MCF 10A (cell line): Measurements from ENCODE around the gene FLNC. TPM values are rescaled to one million over a fixed set of nuclear protein-coding genes. Genes with fewer than 3 reads are reported as not detected.
A peak's percentile ranks its signal among the peaks of the same experiment; 100 is the strongest.

Source experiments
- BruUV-seq: library from RNA; stranded (reverse); fragments of 400-500 nt; replicated peaks from 2 replicates; lab custom pipeline; 2021; lab: Mats Ljungman, UMichigan
- CTCF ChIA-PET: fragments of 300-600 bp; sonication (Branson Sonifier 250); formaldehyde crosslinking; extraction: SDS; loops from one replicate; lab custom pipeline; 2021; ENCODE audit warnings: antibody characterized with exemption, inconsistent platforms; lab: Yijun Ruan, JAX
- POLR2A ChIA-PET: fragments of 300-600, 350-650 bp; sonication (Branson Sonifier 250); formaldehyde crosslinking; extraction: SDS; loops from one replicate; lab custom pipeline; 2020; ENCODE audit warnings: antibody characterized with exemption, inconsistent platforms; lab: Yijun Ruan, JAX
- DNase-seq: peaks from one replicate; pipeline ENCODE4 v3.0.0-alpha.2; 2018; ENCODE audit not compliant: unreplicated experiment
- H3K27ac Mint-ChIP-seq: one replicate; pipeline ENCODE4 v1.8.0; 2022; ENCODE audit warnings: mild to moderate bottlenecking, low read depth, mixed read lengths; ENCODE audit not compliant: unreplicated experiment
- H3K27me3 Mint-ChIP-seq: one replicate; pipeline ENCODE4 v1.8.0; 2022; ENCODE audit warnings: mixed read lengths; ENCODE audit not compliant: insufficient read depth, unreplicated experiment
- H3K36me3 Mint-ChIP-seq: one replicate; pipeline ENCODE4 v1.8.0; 2022; ENCODE audit warnings: mild to moderate bottlenecking, moderate library complexity, mixed read lengths; ENCODE audit not compliant: insufficient read depth, unreplicated experiment
- H3K4me1 Mint-ChIP-seq: one replicate; pipeline ENCODE4 v1.8.0; 2022; ENCODE audit warnings: mixed read lengths; ENCODE audit not compliant: insufficient read depth, unreplicated experiment
- H3K4me3 Mint-ChIP-seq: one replicate; pipeline ENCODE4 v1.8.0; 2022; ENCODE audit warnings: mild to moderate bottlenecking, moderate library complexity, mixed read lengths; ENCODE audit not compliant: unreplicated experiment
- H3K9me3 Mint-ChIP-seq: one replicate; pipeline ENCODE4 v1.8.0; 2022; ENCODE audit warnings: mixed read lengths; ENCODE audit not compliant: unreplicated experiment
- intact Hi-C: fragments of 100-400 bp; cut with micrococcal nuclease; formaldehyde crosslinking; loops from 2 replicates; pipeline ENCODE4 v1.14.1; 2022
- total RNA-seq: library from RNA; stranded (reverse); gene quantifications from 2 replicates; pipeline ENCODE4 v1.2.3, GENCODE V29; 2022
- TF ChIP-seq, protein P1 (sequence below): fragments of 200-600 bp; IDR thresholded peaks from one replicate; pipeline ENCODE4 v1.8.0; 2022; ENCODE audit warnings: antibody characterized with exemption, mild to moderate bottlenecking; ENCODE audit not compliant: unreplicated experiment

FLNC gene
- total RNA-seq, 1 experiment from 2014 or later = 0.28 TPM

DNA sequence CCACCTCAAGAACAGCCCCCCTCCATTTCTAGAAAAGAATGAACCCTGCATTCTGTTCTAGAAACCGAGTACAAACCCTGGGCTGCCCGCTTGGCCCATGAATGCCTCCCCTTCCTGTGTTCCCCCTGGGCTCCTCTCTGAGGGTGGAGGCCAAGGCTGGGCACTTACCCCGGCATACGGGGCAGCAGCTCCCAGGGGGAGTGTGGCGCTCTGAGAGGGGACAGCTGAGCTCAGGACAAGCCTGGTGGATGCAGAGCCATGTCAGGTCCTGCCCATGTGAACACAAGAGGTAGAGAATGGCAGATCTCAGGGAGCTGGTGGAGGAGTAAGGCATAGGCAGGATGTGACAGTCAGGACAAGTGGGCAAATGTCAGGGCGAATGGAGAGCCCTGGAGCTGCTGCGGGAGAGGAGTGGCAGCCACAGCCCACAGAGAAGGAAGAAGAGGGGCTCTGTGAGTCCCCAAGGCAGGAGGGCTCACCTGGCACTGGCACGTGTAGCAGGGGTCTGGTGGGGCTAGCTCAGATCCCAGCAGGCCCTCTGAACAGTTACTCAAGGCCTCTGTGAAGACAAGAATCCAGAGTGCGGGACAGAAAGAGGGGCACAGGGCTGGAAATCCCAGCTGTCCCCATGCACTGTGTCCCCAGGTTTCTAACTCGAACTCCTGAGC is 51.4 kb downstream of the FLNC start:
- DNase-seq = no peak
- POLR2A ChIA-PET = interaction anchor here (1.8 kb wide), 1 partner anchor 13 kb away, joined by 5 read pairs; no protein-coding TSS in a partner anchor
- H3K4me1 Mint-ChIP-seq = no peaks in the 10 kb centered on the region
- H3K4me3 Mint-ChIP-seq = no peak overlapping the region
- no peaks in the 10 kb centered on the region for H3K9me3 Mint-ChIP-seq
- TF ChIP-seq, protein P1, sequence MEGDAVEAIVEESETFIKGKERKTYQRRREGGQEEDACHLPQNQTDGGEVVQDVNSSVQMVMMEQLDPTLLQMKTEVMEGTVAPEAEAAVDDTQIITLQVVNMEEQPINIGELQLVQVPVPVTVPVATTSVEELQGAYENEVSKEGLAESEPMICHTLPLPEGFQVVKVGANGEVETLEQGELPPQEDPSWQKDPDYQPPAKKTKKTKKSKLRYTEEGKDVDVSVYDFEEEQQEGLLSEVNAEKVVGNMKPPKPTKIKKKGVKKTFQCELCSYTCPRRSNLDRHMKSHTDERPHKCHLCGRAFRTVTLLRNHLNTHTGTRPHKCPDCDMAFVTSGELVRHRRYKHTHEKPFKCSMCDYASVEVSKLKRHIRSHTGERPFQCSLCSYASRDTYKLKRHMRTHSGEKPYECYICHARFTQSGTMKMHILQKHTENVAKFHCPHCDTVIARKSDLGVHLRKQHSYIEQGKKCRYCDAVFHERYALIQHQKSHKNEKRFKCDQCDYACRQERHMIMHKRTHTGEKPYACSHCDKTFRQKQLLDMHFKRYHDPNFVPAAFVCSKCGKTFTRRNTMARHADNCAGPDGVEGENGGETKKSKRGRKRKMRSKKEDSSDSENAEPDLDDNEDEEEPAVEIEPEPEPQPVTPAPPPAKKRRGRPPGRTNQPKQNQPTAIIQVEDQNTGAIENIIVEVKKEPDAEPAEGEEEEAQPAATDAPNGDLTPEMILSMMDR = no peak
- no peaks in the 10 kb centered on the region for H3K36me3 Mint-ChIP-seq
- CTCF ChIA-PET = interaction anchor here (0.6 to 3.9 kb wide), 12 partner anchors 19 to 407 kb away, joined by 3 to 32 read pairs (median 4); partner anchors contain the start of gene ATP6V1F
- BruUV-seq = no TSS peak
- no peak overlapping the region for H3K27ac Mint-ChIP-seq
- intact Hi-C loops = loop anchor here (5.0 kb wide), 2 partner anchors 404 to 454 kb away; partner anchors contain the start of gene METTL2B
- H3K27me3 Mint-ChIP-seq = no peaks in the 10 kb centered on the region

DNA sequence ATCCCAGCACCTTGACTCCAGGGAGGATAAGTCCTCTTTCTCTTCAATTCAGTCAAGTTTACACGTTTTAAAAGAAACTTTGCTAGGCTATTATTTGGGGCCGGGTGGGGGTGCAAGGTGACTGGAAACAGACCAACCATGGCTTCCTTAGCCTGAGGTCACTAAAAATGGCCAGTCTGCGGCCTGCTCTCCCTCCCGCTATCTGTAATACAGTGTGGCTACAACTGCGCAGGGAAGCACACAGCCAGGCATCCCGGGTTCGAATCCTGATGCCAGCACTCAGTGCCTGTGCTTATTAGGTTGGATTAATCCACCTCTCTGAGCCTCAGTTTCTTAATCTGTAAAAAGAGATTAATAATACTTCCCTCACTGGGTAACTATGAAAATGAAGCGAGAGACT is 51.9 kb downstream of the FLNC start:
- Mint-ChIP-seq H3K4me3 (no peak overlapping the region), H3K4me1 (no peaks in the 10 kb centered on the region), H3K27me3 (no peaks in the 10 kb centered on the region), H3K9me3 (no peaks in the 10 kb centered on the region), H3K36me3 (no peaks in the 10 kb centered on the region), H3K27ac (no peak overlapping the region)
- ChIA-PET CTCF (interaction anchor here (0.6 to 3.9 kb wide), 9 partner anchors 8 to 407 kb away, joined by 3 to 32 read pairs (median 6); partner anchors contain the start of gene ATP6V1F), POLR2A (no interaction called here)
- TF ChIP-seq, protein P1 = no peak
- intact Hi-C loops = loop anchor here (5.0 kb wide), 2 partner anchors 405 to 455 kb away; partner anchors contain the start of gene METTL2B
- BruUV-seq = no TSS peak
- DNase-seq = no peak

DNA sequence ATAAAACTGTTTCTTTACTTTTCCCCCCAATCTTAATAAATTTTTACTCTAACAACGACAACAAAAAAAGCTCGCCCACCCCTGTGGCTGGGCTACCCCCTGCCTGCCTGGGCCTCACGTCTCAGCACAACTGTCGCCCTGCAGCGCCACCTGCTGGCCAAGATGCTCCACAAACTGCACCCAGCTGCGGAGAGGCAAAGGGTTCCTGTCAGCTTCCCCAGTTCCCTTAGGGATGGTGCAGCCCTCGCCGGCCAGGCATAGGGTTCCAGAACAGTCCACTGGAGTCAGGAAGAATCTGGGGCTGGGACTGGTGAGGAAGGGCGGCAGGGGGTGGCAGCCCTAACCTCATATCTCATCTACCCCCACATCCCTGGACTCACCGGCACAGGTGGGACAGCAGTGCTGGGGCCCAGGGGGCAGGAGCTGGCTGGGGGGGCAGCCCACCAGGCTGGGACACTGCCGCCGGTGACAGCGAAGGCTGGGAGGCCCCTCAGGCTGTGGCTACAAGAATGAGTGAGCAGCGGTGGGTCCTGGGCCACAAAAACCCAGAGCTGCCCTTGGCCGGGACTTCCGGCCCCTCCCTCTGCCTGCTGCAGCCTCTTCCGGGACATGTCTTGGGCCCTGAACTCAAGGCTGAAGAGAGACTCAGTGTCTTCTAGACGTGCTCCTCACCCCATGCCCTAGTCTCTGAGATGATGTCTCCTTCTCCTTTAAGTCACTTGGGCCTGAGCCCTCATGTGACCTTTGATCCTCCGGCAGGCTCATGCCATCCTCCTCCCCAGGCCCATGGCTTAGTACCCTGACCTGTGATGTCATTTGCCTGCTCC is 53.6 kb downstream of the FLNC start:
- peak; percentile 76 for DNase-seq
- ChIA-PET POLR2A (interaction anchor here (0.5 to 1.8 kb wide), 4 partner anchors 9 to 124 kb away, joined by 3 to 8 read pairs (median 3); no protein-coding TSS in a partner anchor), CTCF (interaction anchor here (0.5 to 2.5 kb wide), 32 partner anchors 8 to 409 kb away, joined by 3 to 25 read pairs (median 4); partner anchors contain the start of genes ATP6V1F, CALU and IRF5)
- Mint-ChIP-seq H3K4me3 (no peak overlapping the region), H3K27ac (no peak overlapping the region), H3K4me1 (no peaks in the 10 kb centered on the region), H3K9me3 (no peaks in the 10 kb centered on the region), H3K27me3 (no peaks in the 10 kb centered on the region), H3K36me3 (no peaks in the 10 kb centered on the region)
- intact Hi-C loops = loop anchor here (1.0 to 5.0 kb wide), 3 partner anchors 207 to 457 kb away; partner anchors contain the start of gene METTL2B
- no TSS peak for BruUV-seq
- TF ChIP-seq, protein P1 = peak; percentile 90
